Thymus (tissue), 11 donors: ENCODE data around the gene KANSL1. TPM values are rescaled to one million over a fixed set of nuclear protein-coding genes. Genes with fewer than 3 reads are reported as not detected.
"Not testable (repeated sequence)": the region's sequence is repeated elsewhere in the genome, so short reads cannot be mapped to it uniquely, and the experiment has no call there.

Experiments used
- DNase-seq, 9 donors: peaks; one replicate each; pipeline ENCODE4 v3.0.0-alpha.2; 2013; ENCODE audit warnings: low spot score in 9 of 9, low read depth in 6 of 9, missing footprints in 1 of 9
- H3K27ac ChIP-seq, 2 donors: one replicate each; pipeline ENCODE4 v1.5.1; 2013; ENCODE audit warnings: control low read depth in 1 of 2, low read depth in 1 of 2, low read length in 1 of 2, mild to moderate bottlenecking in 1 of 2, moderate library complexity in 1 of 2
- H3K27me3 ChIP-seq, 2 donors: one replicate each; pipeline ENCODE4 v1.5.1; 2013; ENCODE audit warnings: low read length in 1 of 2; ENCODE audit not compliant: control insufficient read depth in 2 of 2, insufficient read depth in 1 of 2
- H3K36me3 ChIP-seq, 2 donors: one replicate each; pipeline ENCODE4 v1.5.1; 2013; ENCODE audit warnings: low read length in 1 of 2, mild to moderate bottlenecking in 1 of 2, moderate library complexity in 1 of 2; ENCODE audit not compliant: control insufficient read depth in 2 of 2, insufficient read depth in 2 of 2
- H3K4me1 ChIP-seq, 2 donors: one replicate each; pipeline ENCODE4 v1.5.1; 2013; ENCODE audit warnings: low read length in 2 of 2; ENCODE audit not compliant: control insufficient read depth in 2 of 2, insufficient read depth in 2 of 2
- H3K4me3 ChIP-seq, 2 donors: one replicate each; pipeline ENCODE4 v1.5.1; 2013; ENCODE audit warnings: low read length in 2 of 2, control low read depth in 1 of 2, mild to moderate bottlenecking in 1 of 2
- H3K9me3 ChIP-seq, 2 donors: one replicate each; pipeline ENCODE4 v1.5.1; 2013; ENCODE audit warnings: low read length in 1 of 2, mild to moderate bottlenecking in 1 of 2; ENCODE audit not compliant: control insufficient read depth in 2 of 2, insufficient read depth in 1 of 2
- WGBS: extraction: QIAGEN DNeasy Blood & Tissue Kit; methylation state at CpG from one replicate; pipeline ENCODE4 v1.1.7; 2013; 5-methylcytosine and 5-hydroxymethylcytosine counted together
- polyA plus RNA-seq: library from polyadenylated mRNA; stranded (reverse); fragments of 200-250 nt; gene quantifications from one replicate; pipeline ENCODE4 v1.2.3, GENCODE V29; 2013
- total RNA-seq: library from RNA; stranded (reverse); fragments of 120-200 nt; gene quantifications from one replicate; pipeline ENCODE4 v1.2.4, GENCODE V29; 2013
- donor health status: healthy.

KANSL1 gene
- total and polyA plus RNA-seq, 2 donors: 22.3 to 101 TPM

- peaks cover 25 to 39% of the 10 kb centered on the region in 2 donors for H3K4me1 ChIP-seq
- DNase-seq: peak; percentile 79 to 100 (median 94)
- H3K9me3 ChIP-seq: no peaks in the 10 kb centered on the region
- no peaks in the 10 kb centered on the region for H3K36me3 ChIP-seq
- no peaks in the 10 kb centered on the region for H3K27me3 ChIP-seq
- H3K27ac ChIP-seq: peak overlapping the region; percentile 95 to 96
- peak overlapping the region; percentile 67 to 85 for H3K4me3 ChIP-seq
- WGBS: 3% methylated on average over 9 of the region's 9 CpGs
These were observed 1.4 kb upstream of the KANSL1 start for GRCh38 chr17:46194393-46195216.

- under 1% methylated on average over 60 of the region's 60 CpGs for WGBS
- H3K27ac ChIP-seq: peak overlapping the region; percentile 95 to 96
- H3K4me3 ChIP-seq: peak overlapping the region; percentile 67 to 85
- H3K27me3 ChIP-seq: no peaks in the 10 kb centered on the region
- H3K36me3 ChIP-seq: no peaks in the 10 kb centered on the region
- H3K9me3 ChIP-seq: no peaks in the 10 kb centered on the region
- H3K4me1 ChIP-seq: peaks cover 32 to 47% of the 10 kb centered on the region in 2 donors
- peak; percentile 74 to 99 (median 91) for DNase-seq
These were observed 580 bp upstream of the KANSL1 start for GRCh38 chr17:46193626-46194392.

GRCh38 chr17:46192439-46193150, 634 bp downstream of the KANSL1 start:
- Histone ChIP-seq H3K36me3 (no peaks in the 10 kb centered on the region), H3K4me1 (peaks cover 36 to 47% of the 10 kb centered on the region in 2 donors), H3K27ac (peak overlapping the region; percentile 97 to 99), H3K27me3 (no peaks in the 10 kb centered on the region), H3K9me3 (no peaks in the 10 kb centered on the region), H3K4me3 (peak overlapping the region; percentile 67 to 96)
- peak; percentile 44 to 87 (median 60) for DNase-seq
- under 1% methylated on average over 60 of the region's 60 CpGs for WGBS

GRCh38 chr17:46192189-46192438, 1.1 kb downstream of the KANSL1 start:
- WGBS: under 1% methylated on average over 7 of the region's 7 CpGs
- Histone ChIP-seq H3K4me3 (peak overlapping the region; percentile 67 to 96), H3K27me3 (no peaks in the 10 kb centered on the region), H3K4me1 (peaks cover 32 to 42% of the 10 kb centered on the region in 2 donors), H3K36me3 (no peaks in the 10 kb centered on the region), H3K9me3 (no peaks in the 10 kb centered on the region), H3K27ac (peak overlapping the region; percentile 97 to 99)
- DNase-seq: peak in 1 of 9 donors; percentile 46

GRCh38 chr17:46191322-46192188, 1.7 kb downstream of the KANSL1 start:
- DNase-seq: peak in 2 of 9 donors; percentile 65 to 76
- H3K27ac ChIP-seq: peak overlapping the region; percentile 76 to 97
- no peaks in the 10 kb centered on the region for H3K9me3 ChIP-seq
- H3K36me3 ChIP-seq: no peaks in the 10 kb centered on the region
- WGBS: under 1% methylated on average over 20 of the region's 20 CpGs
- no peaks in the 10 kb centered on the region for H3K27me3 ChIP-seq
- H3K4me1 ChIP-seq: peaks cover 32 to 37% of the 10 kb centered on the region in 2 donors
- H3K4me3 ChIP-seq: peak overlapping the region; percentile 67 to 96

- peak in 1 of 9 donors; percentile 42 for DNase-seq
- peak overlapping the region in 1 of 2 donors; percentile 66 for H3K27ac ChIP-seq
- H3K4me1 ChIP-seq: peaks cover 26 to 32% of the 10 kb centered on the region in 2 donors
- no peaks in the 10 kb centered on the region for H3K27me3 ChIP-seq
- 50% methylated on average over 4 of the region's 4 CpGs for WGBS
- H3K4me3 ChIP-seq: peak overlapping the region; percentile 67 to 96
- no peaks in the 10 kb centered on the region for H3K36me3 ChIP-seq
- H3K9me3 ChIP-seq: no peaks in the 10 kb centered on the region
These were observed 2.5 kb downstream of the KANSL1 start for GRCh38 chr17:46190763-46191162.

GRCh38 chr17:46186827-46187235, 6.4 kb downstream of the KANSL1 start:
- H3K27me3 ChIP-seq, H3K9me3 ChIP-seq, H3K27ac ChIP-seq, H3K4me3 ChIP-seq, H3K36me3 ChIP-seq: not testable (repeated sequence)
- peak in 5 of 9 donors; percentile 39 to 86 (median 53) for DNase-seq
- peaks cover 20 to 29% of the 10 kb centered on the region in 2 donors for H3K4me1 ChIP-seq
- 97% methylated on average over 3 of the region's 3 CpGs for WGBS

GRCh38 chr17:46184696-46185095, 8.5 kb downstream of the KANSL1 start:
- H3K27ac ChIP-seq: no peak overlapping the region
- H3K27me3 ChIP-seq: no peaks in the 10 kb centered on the region
- H3K9me3 ChIP-seq: peaks cover 0 to 2% of the 10 kb centered on the region in 2 donors
- WGBS: 96% methylated on average over 7 of the region's 7 CpGs
- peaks cover 0 to 5% of the 10 kb centered on the region in 2 donors for H3K36me3 ChIP-seq
- H3K4me1 ChIP-seq: peaks cover 24 to 29% of the 10 kb centered on the region in 2 donors
- DNase-seq: no peak
- H3K4me3 ChIP-seq: no peak overlapping the region
